ENCODE results near the gene LAMA5. TPM values are rescaled to one million over a fixed set of nuclear protein-coding genes. Genes with fewer than 3 reads are reported as not detected.

The LAMA5 gene
- total and polyA plus RNA-seq, 2 of the 8 experiments (the other 6 are each of a cell fraction or from before 2014, with no cell fraction given) = 34.4 to 225 TPM

- TF ChIP-seq CHD7 (IDR thresholded peaks at IDR 0.05; ENCODE audit: insufficient replicate concordance, low read length) (no peak), TEAD4 (IDR thresholded peaks at IDR 0.05; ENCODE audit: low read depth, low read length) (no peak), CREB1 (IDR thresholded peaks at IDR 0.05) (no peak), CBX5 (IDR thresholded peaks at IDR 0.05; ENCODE audit: low read depth, low read length) (no peak), SIX5 (IDR thresholded peaks at IDR 0.05; ENCODE audit: low read depth, low read length) (no peak), POU5F1 (IDR thresholded peaks at IDR 0.05; ENCODE audit: low read depth, low read length) (no peak), FOSL1 (IDR thresholded peaks at IDR 0.05; ENCODE audit: insufficient read depth, low read depth, low read length) (no peak)
These were observed 44.5 kb downstream of the LAMA5 start (continued) for GRCh38 chr20:62322492-62323041.

Measured in H1 (cell line).